Activated CD4-positive, alpha-beta T cell treated with anti-CD3 and anti-CD28 coated beads, Interleukin-2, amount 10 ng/mL, durations not matched to agents 7 days and 5 days (primary cell): ENCODE measurements around the gene LRRTM4. TPM values are rescaled to one million over a fixed set of nuclear protein-coding genes. Genes with fewer than 3 reads are reported as not detected.
"Not testable (repeated sequence)": the region's sequence is repeated elsewhere in the genome, so short reads cannot be mapped to it uniquely, and the experiment has no call there.

ENCODE experiments used
- CTCF ChIA-PET: fragments of 350-600 bp; sonication (Branson Sonifier 250); formaldehyde crosslinking; loops from one replicate; lab custom pipeline; 2021; ENCODE audit warnings: antibody characterized with exemption; lab: Charles Lee
- POLR2A ChIA-PET: fragments of 350-600 bp; sonication (Branson Sonifier 250); formaldehyde crosslinking; loops from one replicate; lab custom pipeline; 2021; ENCODE audit warnings: antibody characterized with exemption; lab: Charles Lee
- DNase-seq: peaks from one replicate; pipeline ENCODE4 v3.0.0-alpha.2; 2020
- H3K27ac Mint-ChIP-seq: one replicate; pipeline ENCODE4 v1.8.0; 2021; ENCODE audit warnings: mild to moderate bottlenecking, moderate library complexity, mixed read lengths
- H3K27me3 Mint-ChIP-seq: one replicate; pipeline ENCODE4 v1.8.0; 2021; ENCODE audit warnings: mixed read lengths
- H3K36me3 Mint-ChIP-seq: one replicate; pipeline ENCODE4 v1.8.0; 2021; ENCODE audit warnings: low read depth, mixed read lengths
- H3K4me1 Mint-ChIP-seq: one replicate; pipeline ENCODE4 v1.8.0; 2021; ENCODE audit warnings: mixed read lengths
- H3K4me3 Mint-ChIP-seq: one replicate; pipeline ENCODE4 v1.8.0; 2021; ENCODE audit warnings: mild to moderate bottlenecking, moderate library complexity, mixed read lengths
- H3K9me3 Mint-ChIP-seq: one replicate; pipeline ENCODE4 v1.8.0; 2021; ENCODE audit warnings: mixed read lengths
- total RNA-seq, 2 experiments: library from RNA; stranded (reverse); gene quantifications; one replicate each; pipeline ENCODE4 v1.2.3, GENCODE V29; 2021

Gene LRRTM4
- total RNA-seq, 2 experiments from 2014 or later = not detected

GRCh38 chr2:76733736-76734135, 788.4 kb downstream of the LRRTM4 start:
- peaks cover 2% of the 10 kb centered on the region for H3K9me3 Mint-ChIP-seq
- no peak overlapping the region for H3K27ac Mint-ChIP-seq
- no peak overlapping the region for H3K4me3 Mint-ChIP-seq
- H3K36me3 Mint-ChIP-seq = no peaks in the 10 kb centered on the region
- no peaks in the 10 kb centered on the region for H3K4me1 Mint-ChIP-seq
- ChIA-PET CTCF (no interaction called here), POLR2A (no interaction called here)
- no peak for DNase-seq
- H3K27me3 Mint-ChIP-seq = no peaks in the 10 kb centered on the region

GRCh38 chr2:76731157-76731556, 791.0 kb downstream of the LRRTM4 start:
- no peak overlapping the region for H3K4me3 Mint-ChIP-seq
- H3K4me1 Mint-ChIP-seq = no peaks in the 10 kb centered on the region
- CTCF ChIA-PET = no interaction called here
- peaks cover 3% of the 10 kb centered on the region for H3K9me3 Mint-ChIP-seq
- no peaks in the 10 kb centered on the region for H3K36me3 Mint-ChIP-seq
- DNase-seq = no peak
- no peaks in the 10 kb centered on the region for H3K27me3 Mint-ChIP-seq
- POLR2A ChIA-PET = no interaction called here
- no peak overlapping the region for H3K27ac Mint-ChIP-seq

- Mint-ChIP-seq H3K9me3 (peaks cover 2% of the 10 kb centered on the region), H3K4me3 (no peak overlapping the region), H3K27ac (no peak overlapping the region), H3K4me1 (no peaks in the 10 kb centered on the region), H3K27me3 (no peaks in the 10 kb centered on the region), H3K36me3 (no peaks in the 10 kb centered on the region)
- POLR2A ChIA-PET = no interaction called here
- CTCF ChIA-PET = no interaction called here
- DNase-seq = no peak
These were observed 792.2 kb downstream of the LRRTM4 start for GRCh38 chr2:76730021-76730420.

GRCh38 chr2:76721226-76721625, 801.0 kb downstream of the LRRTM4 start:
- CTCF ChIA-PET = no interaction called here
- no peaks in the 10 kb centered on the region for H3K4me1 Mint-ChIP-seq

DNA sequence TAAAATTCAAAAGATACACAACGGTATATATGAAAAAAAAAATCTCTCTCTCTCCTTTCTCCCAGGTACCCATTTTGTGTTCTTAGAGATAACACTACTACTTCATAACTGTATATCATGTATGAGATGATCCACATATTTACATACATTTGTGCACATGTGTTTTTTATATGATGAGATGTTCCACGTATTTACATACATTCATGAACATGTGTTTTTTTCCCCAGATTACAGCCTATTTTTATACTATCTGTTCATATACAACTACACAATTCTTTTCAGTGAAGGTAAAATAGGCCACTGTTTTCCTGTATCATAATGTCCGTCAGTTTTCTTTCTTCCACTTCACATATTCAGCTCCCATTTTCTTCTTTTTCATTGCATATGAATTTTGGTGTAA, 808.9 kb downstream of the LRRTM4 start:
- no peaks in the 10 kb centered on the region for H3K4me1 Mint-ChIP-seq
- CTCF ChIA-PET = no interaction called here
- H3K9me3 Mint-ChIP-seq = peaks cover 5% of the 10 kb centered on the region
- no peak overlapping the region for H3K27ac Mint-ChIP-seq
- H3K36me3 Mint-ChIP-seq = no peaks in the 10 kb centered on the region
- POLR2A ChIA-PET = no interaction called here
- H3K4me3 Mint-ChIP-seq = no peak overlapping the region
- H3K27me3 Mint-ChIP-seq = no peaks in the 10 kb centered on the region
- DNase-seq = no peak

More at GRCh38 chr2:76721226-76721625, 801.0 kb downstream of the LRRTM4 start:
- Mint-ChIP-seq H3K4me3 (no peak overlapping the region), H3K9me3 (no peaks in the 10 kb centered on the region), H3K36me3 (no peaks in the 10 kb centered on the region), H3K27me3 (no peaks in the 10 kb centered on the region), H3K27ac (no peak overlapping the region)
- DNase-seq = no peak
- POLR2A ChIA-PET = no interaction called here

- ChIA-PET CTCF (no interaction called here), POLR2A (no interaction called here)
These were observed 810.7 kb downstream of the LRRTM4 start for GRCh38 chr2:76711490-76711889.

GRCh38 chr2:76700894-76701293, 821.3 kb downstream of the LRRTM4 start:
- Mint-ChIP-seq H3K4me3 (no peak overlapping the region), H3K9me3 (peaks cover 8% of the 10 kb centered on the region), H3K27me3 (no peaks in the 10 kb centered on the region), H3K36me3 (no peaks in the 10 kb centered on the region), H3K4me1 (no peaks in the 10 kb centered on the region), H3K27ac (no peak overlapping the region)
- DNase-seq = no peak
- ChIA-PET CTCF (no interaction called here), POLR2A (no interaction called here)

More at GRCh38 chr2:76711490-76711889, 810.7 kb downstream of the LRRTM4 start:
- Mint-ChIP-seq H3K4me1 (no peaks in the 10 kb centered on the region), H3K36me3 (no peaks in the 10 kb centered on the region), H3K27me3 (no peaks in the 10 kb centered on the region), H3K27ac (no peak overlapping the region), H3K4me3 (no peak overlapping the region), H3K9me3 (peaks cover 6% of the 10 kb centered on the region)
- DNase-seq = no peak

GRCh38 chr2:76697998-76698713, 824.0 kb downstream of the LRRTM4 start:
- H3K27me3 Mint-ChIP-seq, H3K4me1 Mint-ChIP-seq, H3K9me3 Mint-ChIP-seq, H3K27ac Mint-ChIP-seq, H3K4me3 Mint-ChIP-seq, POLR2A ChIA-PET, H3K36me3 Mint-ChIP-seq, CTCF ChIA-PET, DNase-seq: not testable (repeated sequence)
